GM21526 (cell line): ENCODE results near the gene CDK14.
"Not testable (repeated sequence)": the region's sequence is repeated elsewhere in the genome, so short reads cannot be mapped to it uniquely, and the experiment has no call there.

Source experiments
- ATAC-seq: cut with Tn5 transposase; IDR thresholded peaks from one replicate; pipeline ENCODE4 v1.9.1; 2021; ENCODE audit warnings: moderate library complexity; ENCODE audit not compliant: unreplicated experiment, low FRiP score

The CDK14 gene

GRCh38 chr7:90876701-90877100 lies 280.6 kb downstream of the CDK14 start:
- no peak for ATAC-seq

- no peak for ATAC-seq
Observed at GRCh38 chr7:90877201-90877600, 281.1 kb downstream of the CDK14 start.

GRCh38 chr7:90879924-90880323 lies 283.8 kb downstream of the CDK14 start:
- ATAC-seq = no peak

GRCh38 chr7:90886416-90886815 lies 290.3 kb downstream of the CDK14 start:
- no peak for ATAC-seq

GRCh38 chr7:90889210-90889609 lies 293.1 kb downstream of the CDK14 start:
- ATAC-seq = no peak

GRCh38 chr7:90889644-90890043 lies 293.5 kb downstream of the CDK14 start:
- ATAC-seq = no peak

- ATAC-seq = no peak
Observed at GRCh38 chr7:90891529-90891928, 295.4 kb downstream of the CDK14 start.

GRCh38 chr7:90892213-90892612 lies 296.1 kb downstream of the CDK14 start:
- ATAC-seq = peak; percentile 82

- no peak for ATAC-seq
Observed at GRCh38 chr7:90894122-90894521, 298.0 kb downstream of the CDK14 start.

- ATAC-seq = no peak
Observed at GRCh38 chr7:90896458-90896857, 300.3 kb downstream of the CDK14 start.

- ATAC-seq = no peak
Observed at GRCh38 chr7:90897961-90898469, 301.9 kb downstream of the CDK14 start.

- no peak for ATAC-seq
Observed at GRCh38 chr7:90900628-90901356, 304.7 kb downstream of the CDK14 start.

- ATAC-seq = no peak
Observed at GRCh38 chr7:90903841-90904240, 307.7 kb downstream of the CDK14 start.

GRCh38 chr7:90910136-90910535 lies 314.0 kb downstream of the CDK14 start:
- no peak for ATAC-seq

GRCh38 chr7:90916319-90916718 lies 320.2 kb downstream of the CDK14 start:
- ATAC-seq = no peak

- ATAC-seq = no peak
Observed at GRCh38 chr7:90917539-90917938, 321.4 kb downstream of the CDK14 start.

GRCh38 chr7:90918303-90918702 lies 322.2 kb downstream of the CDK14 start:
- ATAC-seq = no peak

- no peak for ATAC-seq
Observed at GRCh38 chr7:90919816-90920215, 323.7 kb downstream of the CDK14 start.

GRCh38 chr7:90920336-90920735 lies 324.2 kb downstream of the CDK14 start:
- no peak for ATAC-seq

- no peak for ATAC-seq
Observed at GRCh38 chr7:90923541-90923997, 327.4 kb downstream of the CDK14 start.

- not testable (repeated sequence) for ATAC-seq
Observed at GRCh38 chr7:90928700-90929424, 332.7 kb downstream of the CDK14 start.
